Parathyroid adenoma (tissue), 2 donors: ENCODE results near the gene ZER1.
"Not testable (repeated sequence)": the region's sequence is repeated elsewhere in the genome, so short reads cannot be mapped to it uniquely, and the experiment has no call there.

Source experiments
- H2AFZ ChIP-seq: fragments of 300-600 bp; sonication (generic); one replicate; pipeline ENCODE4 v1.7.0; 2017; ENCODE audit warnings: antibody characterized with exemption, mild to moderate bottlenecking
- H3K27ac ChIP-seq: fragments of 300-600 bp; sonication (generic); one replicate; pipeline ENCODE4 v1.7.0; 2017
- H3K27me3 ChIP-seq: fragments of 300-600 bp; sonication (generic); one replicate; pipeline ENCODE4 v1.7.0; 2017; ENCODE audit warnings: low read length; ENCODE audit not compliant: control insufficient read depth, insufficient read depth
- H3K36me3 ChIP-seq: fragments of 300-600 bp; sonication (generic); one replicate; pipeline ENCODE4 v1.7.0; 2017; ENCODE audit warnings: low read length; ENCODE audit not compliant: control insufficient read depth, insufficient read depth
- H3K4me1 ChIP-seq: fragments of 300-600 bp; sonication (generic); one replicate; pipeline ENCODE4 v1.7.0; 2017; ENCODE audit warnings: control low read depth
- H3K4me2 ChIP-seq: fragments of 300-600 bp; sonication (generic); one replicate; pipeline ENCODE4 v1.7.0; 2017; ENCODE audit warnings: low read length
- H3K4me3 ChIP-seq: fragments of 300-600 bp; sonication (generic); one replicate; pipeline ENCODE4 v1.7.0; 2017; ENCODE audit warnings: low read depth, low read length
- H3K79me2 ChIP-seq: fragments of 300-600 bp; sonication (generic); one replicate; pipeline ENCODE4 v1.7.0; 2017; ENCODE audit warnings: control low read depth
- H3K9ac ChIP-seq: fragments of 300-600 bp; sonication (generic); one replicate; pipeline ENCODE4 v1.7.0; 2017; ENCODE audit warnings: mild to moderate bottlenecking
- H3K9me3 ChIP-seq: fragments of 300-600 bp; sonication (generic); one replicate; pipeline ENCODE4 v1.7.0; 2017; ENCODE audit warnings: low read length; ENCODE audit not compliant: control insufficient read depth
- CTCF ChIP-seq: fragments of 300-600 bp; sonication (generic); IDR thresholded peaks from one replicate; pipeline ENCODE4 v1.7.0; 2017; ENCODE audit warnings: antibody characterized with exemption, mild to moderate bottlenecking
- donor health status: primary hyperparathyroidism.

ZER1 gene

GRCh38 chr9:128782669-128783068 is 10.9 kb upstream of the ZER1 start:
- Histone ChIP-seq H3K9ac (no peak overlapping the region), H3K4me3 (no peak overlapping the region), H3K27ac (no peak overlapping the region), H3K9me3 (no peaks in the 10 kb centered on the region), H2AFZ (no peak overlapping the region), H3K36me3 (no peaks in the 10 kb centered on the region), H3K27me3 (no peaks in the 10 kb centered on the region), H3K4me1 (no peaks in the 10 kb centered on the region), H3K4me2 (no peak overlapping the region), H3K79me2 (no peaks in the 10 kb centered on the region)
- no peak for TF ChIP-seq CTCF

- Histone ChIP-seq H3K9me3 (no peaks in the 10 kb centered on the region), H3K4me1 (no peaks in the 10 kb centered on the region), H3K79me2 (no peaks in the 10 kb centered on the region), H3K9ac (no peak overlapping the region), H3K36me3 (no peaks in the 10 kb centered on the region), H3K4me3 (no peak overlapping the region), H3K27ac (no peak overlapping the region), H3K4me2 (no peak overlapping the region), H2AFZ (no peak overlapping the region), H3K27me3 (no peaks in the 10 kb centered on the region)
- no peak for TF ChIP-seq CTCF
Observed at GRCh38 chr9:128781187-128782070, 9.7 kb upstream of the ZER1 start.

GRCh38 chr9:128780093-128780492 is 8.4 kb upstream of the ZER1 start:
- H2AFZ ChIP-seq, H3K9me3 ChIP-seq, H3K79me2 ChIP-seq, H3K9ac ChIP-seq, H3K27me3 ChIP-seq, H3K27ac ChIP-seq, H3K4me1 ChIP-seq, H3K4me2 ChIP-seq, H3K4me3 ChIP-seq, H3K36me3 ChIP-seq: not testable (repeated sequence)

- no peak overlapping the region for H2AFZ ChIP-seq
- H3K9me3 ChIP-seq: no peaks in the 10 kb centered on the region
- H3K4me3 ChIP-seq: no peak overlapping the region
- no peaks in the 10 kb centered on the region for H3K36me3 ChIP-seq
- no peak for TF ChIP-seq CTCF
- no peak overlapping the region for H3K9ac ChIP-seq
- peaks cover 16% of the 10 kb centered on the region for H3K79me2 ChIP-seq
- H3K27me3 ChIP-seq: no peaks in the 10 kb centered on the region
- no peaks in the 10 kb centered on the region for H3K4me1 ChIP-seq
- H3K27ac ChIP-seq: no peak overlapping the region
- no peak overlapping the region for H3K4me2 ChIP-seq
Observed at GRCh38 chr9:128774804-128775203, 3.1 kb upstream of the ZER1 start.

- no peaks in the 10 kb centered on the region for H3K36me3 ChIP-seq
- TF ChIP-seq CTCF: no peak
- no peaks in the 10 kb centered on the region for H3K27me3 ChIP-seq
- no peaks in the 10 kb centered on the region for H3K4me1 ChIP-seq
- H3K79me2 ChIP-seq: peaks cover 22% of the 10 kb centered on the region
- no peaks in the 10 kb centered on the region for H3K9me3 ChIP-seq
- H3K4me3 ChIP-seq: no peak overlapping the region
- no peak overlapping the region for H3K9ac ChIP-seq
- no peak overlapping the region for H3K27ac ChIP-seq
- H2AFZ ChIP-seq: no peak overlapping the region
- no peak overlapping the region for H3K4me2 ChIP-seq
Observed at GRCh38 chr9:128773049-128773448, 1.3 kb upstream of the ZER1 start.
